ENCODE data around the gene COL6A3. TPM values are rescaled to one million over a fixed set of nuclear protein-coding genes. Genes with fewer than 3 reads are reported as not detected.

COL6A3 gene
- polyA plus RNA-seq, 1 of the 3 experiments (the other 2 are of a cell fraction), result 18.5 TPM

GRCh38 chr2:237297421-237298150 is 116.4 kb downstream of the COL6A3 start:
- Histone ChIP-seq H3K27me3 (ENCODE audit: insufficient read depth) (no peaks in the 10 kb centered on the region), H3K4me2 (0 out of 2 replicates have a peak overlapping the region, but pooled peaks have one; percentile 22), H2AFZ (ENCODE audit: low read depth) (0 out of 2 replicates have a peak overlapping the region, but pooled peaks have one; percentile 36), H3K79me2 (ENCODE audit: insufficient read depth) (no peaks in the 10 kb centered on the region), H3K9ac (peak overlapping the region; percentile 39; the same call in 1 of the 2 replicates), H3K27ac (ENCODE audit: low read depth in 2 of 2, low read length in 1 of 2) (peak overlapping the region; percentile 71 to 99), H4K20me1 (ENCODE audit: insufficient read depth) (no peaks in the 10 kb centered on the region), H3K36me3 (replicated peaks in 1 of 2; ENCODE audit: control insufficient read depth in 1 of 2, insufficient read depth in 2 of 2, low read length in 1 of 2) (no peaks in the 10 kb centered on the region), H3K9me2 (no peaks in the 10 kb centered on the region), H3K9me3 (no peaks in the 10 kb centered on the region), H3K4me3 (ENCODE audit: low read depth in 2 of 2, low read length in 1 of 2) (no peak overlapping the region), H3K4me1 (ENCODE audit: control insufficient read depth in 1 of 2, insufficient read depth in 2 of 2, low read depth in 1 of 2, low read length in 1 of 2) (peaks cover 37 to 42% of the 10 kb centered on the region in 2 experiments), H3F3A (replicated peaks; ENCODE audit: insufficient read depth) (peaks cover 34% of the 10 kb centered on the region)
- 67% methylated on average over 5 of the region's 6 CpGs for WGBS (ENCODE audit: low lambda C conversion rate)
- DNase-seq, result no peak
- no peak for TF ChIP-seq FOXM1 (IDR thresholded peaks at IDR 0.05; ENCODE audit: low read depth)
- no peak for TF ChIP-seq TAF1 (IDR thresholded peaks at IDR 0.05; ENCODE audit: borderline replicate concordance, low read depth, low read length)
- TF ChIP-seq SIN3A (IDR thresholded peaks at IDR 0.05; ENCODE audit: borderline replicate concordance, low read depth, low read length), result no peak
- TF ChIP-seq EP300 (IDR thresholded peaks at IDR 0.05; ENCODE audit: borderline replicate concordance in 1 of 2, low read depth in 1 of 2, low read length in 1 of 2), result 0 out of 4 replicates have a peak, but pooled peaks of 1 of the 2 experiments have one; percentile 12
- no peak for TF ChIP-seq RCOR1 (IDR thresholded peaks at IDR 0.05; ENCODE audit: low read length)
- TF ChIP-seq RXRA (IDR thresholded peaks at IDR 0.05; ENCODE audit: borderline replicate concordance, low read depth), result no peak
- no peak for TF ChIP-seq TEAD4 (IDR thresholded peaks at IDR 0.05; ENCODE audit: borderline replicate concordance, insufficient read depth)
- CTCF ChIA-PET, result interaction anchor here (0.9 to 1.6 kb wide), 3 partner anchors 9 to 275 kb away, joined by 3 to 4 read pairs (median 3); no protein-coding TSS in a partner anchor
- POLR2A ChIA-PET, result no interaction called here

GRCh38 chr2:237296756-237297155 is 117.2 kb downstream of the COL6A3 start:
- H3K9me2 ChIP-seq, result no peaks in the 10 kb centered on the region
- peaks cover 41% of the 10 kb centered on the region for H3F3A ChIP-seq (replicated peaks; ENCODE audit: insufficient read depth)
- 0 out of 2 replicates have a peak overlapping the region, but pooled peaks have one; percentile 22 for H3K4me2 ChIP-seq
- peak overlapping the region; percentile 71 to 99 for H3K27ac ChIP-seq (ENCODE audit: low read depth in 2 of 2, low read length in 1 of 2)
- H3K36me3 ChIP-seq (replicated peaks in 1 of 2; ENCODE audit: control insufficient read depth in 1 of 2, insufficient read depth in 2 of 2, low read length in 1 of 2), result no peaks in the 10 kb centered on the region
- ChIA-PET POLR2A (no interaction called here), CTCF (interaction anchor here (1.5 kb wide), 1 partner anchor 275 kb away, joined by 4 read pairs; no protein-coding TSS in a partner anchor)
- H3K79me2 ChIP-seq (ENCODE audit: insufficient read depth), result no peaks in the 10 kb centered on the region
- H3K4me1 ChIP-seq (ENCODE audit: control insufficient read depth in 1 of 2, insufficient read depth in 2 of 2, low read depth in 1 of 2, low read length in 1 of 2), result peaks cover 43 to 47% of the 10 kb centered on the region in 2 experiments
- no peak for DNase-seq
- 33% methylated on average over 2 of the region's 2 CpGs for WGBS (ENCODE audit: low lambda C conversion rate)
- H2AFZ ChIP-seq (ENCODE audit: low read depth), result 0 out of 2 replicates have a peak overlapping the region, but pooled peaks have one; percentile 36
- H4K20me1 ChIP-seq (ENCODE audit: insufficient read depth), result no peaks in the 10 kb centered on the region
- peak overlapping the region; percentile 39; the same call in 1 of the 2 replicates for H3K9ac ChIP-seq
- H3K27me3 ChIP-seq (ENCODE audit: insufficient read depth), result no peaks in the 10 kb centered on the region
- no peak overlapping the region for H3K4me3 ChIP-seq (ENCODE audit: low read depth in 2 of 2, low read length in 1 of 2)
- H3K9me3 ChIP-seq, result no peaks in the 10 kb centered on the region
- TF ChIP-seq CHD2 (IDR thresholded peaks at IDR 0.05; ENCODE audit: low read length, partially characterized antibody) (no peak), YY1 (IDR thresholded peaks at IDR 0.05; ENCODE audit: low read depth) (no peak), TCF12 (IDR thresholded peaks at IDR 0.05) (no peak), CTCF (IDR thresholded peaks at IDR 0.05) (no peak), TAF1 (IDR thresholded peaks at IDR 0.05; ENCODE audit: borderline replicate concordance, low read depth, low read length) (no peak), FOSL2 (IDR thresholded peaks at IDR 0.05; ENCODE audit: borderline replicate concordance, low read depth) (no peak), REST (IDR thresholded peaks at IDR 0.05; ENCODE audit: low read depth, low read length) (no peak)

Measured in SK-N-SH (cell line).